Sciatic nerve (tissue), 2 donors: ENCODE results near the gene LRP3. TPM values are rescaled to one million over a fixed set of nuclear protein-coding genes. Genes with fewer than 3 reads are reported as not detected.

ENCODE experiments used
- ATAC-seq: fragments of 200-7000 bp; cut with Tn5 transposase; one replicate; pipeline ENCODE4 v1.9.1; 2020; ENCODE audit warnings: mild to moderate bottlenecking, moderate library complexity
- DNase-seq: peaks from one replicate; pipeline ENCODE4 v3.0.0-alpha.2; 2020; ENCODE audit warnings: low spot score
- intact Hi-C: fragments of 100-400 bp; cut with DNase I; formaldehyde crosslinking; loops from one replicate; pipeline ENCODE4 v1.14.2; 2022
- total RNA-seq: library from RNA; stranded (reverse); fragmentation: NEBNext Ultra II Directional; extraction: Animal tissue kit (Norgen Biotek cat#: 25700); gene quantifications from one replicate; pipeline ENCODE4 v1.2.1, GENCODE V29; 2021
- donor health status: DM: no; HTN: no; CAD: no.
- donor health status: DM: no; HTN: no; CAD: no.

Gene LRP3
- total RNA-seq, 1 donor from 2014 or later, result 21.7 TPM

GRCh38 chr19:33198169-33198568 is 4.0 kb downstream of the LRP3 start:
- ATAC-seq, result no peak
- intact Hi-C loops, result no loop called here
- no peak for DNase-seq

GRCh38 chr19:33199441-33200265 is 5.5 kb downstream of the LRP3 start:
- no peak for ATAC-seq
- intact Hi-C loops, result loop anchor here (10.0 kb wide), 1 partner anchor 55 kb away; no protein-coding TSS in a partner anchor

GRCh38 chr19:33201473-33201872 is 7.3 kb downstream of the LRP3 start:
- DNase-seq, result no peak
- intact Hi-C loops, result loop anchor here (10.0 kb wide), 1 partner anchor 57 kb away; no protein-coding TSS in a partner anchor
- ATAC-seq, result no peak

More at GRCh38 chr19:33199441-33200265, 5.5 kb downstream of the LRP3 start:
- DNase-seq, result no peak

- ATAC-seq (no peak), DNase-seq (no peak)
- intact Hi-C loops, result loop anchor here (10.0 kb wide), 1 partner anchor 57 kb away; no protein-coding TSS in a partner anchor
These were observed 7.9 kb downstream of the LRP3 start for GRCh38 chr19:33201886-33202545.

GRCh38 chr19:33202546-33203507 is 8.7 kb downstream of the LRP3 start:
- intact Hi-C loops, result loop anchor here (10.0 kb wide), 1 partner anchor 58 kb away; no protein-coding TSS in a partner anchor
- no peak for DNase-seq
- no peak for ATAC-seq

- ATAC-seq, result no peak
- no peak for DNase-seq
- intact Hi-C loops, result loop anchor here (10.0 kb wide), 1 partner anchor 59 kb away; no protein-coding TSS in a partner anchor
These were observed 9.4 kb downstream of the LRP3 start for GRCh38 chr19:33203529-33203928.

- ATAC-seq (no peak), DNase-seq (no peak)
- intact Hi-C loops, result loop anchor here (10.0 kb wide), 1 partner anchor 60 kb away; no protein-coding TSS in a partner anchor
These were observed 10.2 kb downstream of the LRP3 start for GRCh38 chr19:33204136-33204973.

- ATAC-seq (no peak), DNase-seq (no peak)
- intact Hi-C loops, result loop anchor here (10.0 kb wide), 1 partner anchor 60 kb away; no protein-coding TSS in a partner anchor
These were observed 11.0 kb downstream of the LRP3 start for GRCh38 chr19:33205110-33205509.

- ATAC-seq, result no peak
- no peak for DNase-seq
- intact Hi-C loops, result loop anchor here (10.0 kb wide), 1 partner anchor 61 kb away; no protein-coding TSS in a partner anchor
These were observed 11.6 kb downstream of the LRP3 start for GRCh38 chr19:33205531-33206260.

- no peak for ATAC-seq
- DNase-seq, result no peak
- intact Hi-C loops, result loop anchor here (10.0 kb wide), 1 partner anchor 62 kb away; no protein-coding TSS in a partner anchor
These were observed 12.3 kb downstream of the LRP3 start for GRCh38 chr19:33206261-33207039.

GRCh38 chr19:33207040-33207620 is 13.0 kb downstream of the LRP3 start:
- no peak for DNase-seq
- intact Hi-C loops, result loop anchor here (10.0 kb wide), 1 partner anchor 62 kb away; no protein-coding TSS in a partner anchor
- no peak for ATAC-seq

GRCh38 chr19:33207903-33208302 is 13.8 kb downstream of the LRP3 start:
- ATAC-seq, result no peak
- DNase-seq, result no peak
- intact Hi-C loops, result loop anchor here (10.0 kb wide), 1 partner anchor 63 kb away; no protein-coding TSS in a partner anchor

GRCh38 chr19:33208371-33208895 is 14.3 kb downstream of the LRP3 start:
- peak; percentile 38 for ATAC-seq
- intact Hi-C loops, result loop anchor here (10.0 kb wide), 1 partner anchor 64 kb away; no protein-coding TSS in a partner anchor

GRCh38 chr19:33208904-33209849 is 15.0 kb downstream of the LRP3 start:
- ATAC-seq (peak; percentile 79), DNase-seq (no peak)
- intact Hi-C loops, result loop anchor here (10.0 kb wide), 1 partner anchor 64 kb away; no protein-coding TSS in a partner anchor

More at GRCh38 chr19:33208371-33208895, 14.3 kb downstream of the LRP3 start:
- DNase-seq, result no peak
